GM19328 (cell line): ENCODE data around the gene CITED4.
A peak's percentile ranks its signal among the peaks of the same experiment; 100 is the strongest.

ENCODE experiments used
- ATAC-seq: cut with Tn5 transposase; IDR thresholded peaks from one replicate; pipeline ENCODE4 v1.9.1; 2021; ENCODE audit warnings: mild to moderate bottlenecking, moderate library complexity; ENCODE audit not compliant: unreplicated experiment

The CITED4 gene

DNA sequence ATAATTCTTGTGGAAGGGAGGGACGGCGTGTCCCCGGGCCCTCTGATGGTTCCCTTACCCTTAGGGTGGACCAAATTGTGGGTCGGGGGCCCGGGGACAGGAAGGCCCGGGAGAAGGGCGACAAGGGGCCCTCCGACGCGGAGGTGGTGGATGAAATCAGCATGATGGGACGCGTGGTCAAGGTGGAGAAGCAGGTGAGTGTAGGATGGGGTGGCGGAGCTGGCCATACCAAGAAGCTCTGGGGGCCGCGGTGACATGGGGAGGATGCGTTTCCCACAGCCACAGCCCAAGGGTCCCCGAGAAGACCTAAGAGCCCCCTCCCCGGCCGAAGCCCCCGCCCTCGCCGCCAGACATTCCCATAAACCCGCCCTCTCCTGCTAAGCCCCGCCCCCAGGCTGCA is 24.6 kb downstream of the CITED4 start:
- no peak for ATAC-seq

- no peak for ATAC-seq
Measured at GRCh38 chr1:40836283-40836682, 25.9 kb downstream of the CITED4 start.

DNA sequence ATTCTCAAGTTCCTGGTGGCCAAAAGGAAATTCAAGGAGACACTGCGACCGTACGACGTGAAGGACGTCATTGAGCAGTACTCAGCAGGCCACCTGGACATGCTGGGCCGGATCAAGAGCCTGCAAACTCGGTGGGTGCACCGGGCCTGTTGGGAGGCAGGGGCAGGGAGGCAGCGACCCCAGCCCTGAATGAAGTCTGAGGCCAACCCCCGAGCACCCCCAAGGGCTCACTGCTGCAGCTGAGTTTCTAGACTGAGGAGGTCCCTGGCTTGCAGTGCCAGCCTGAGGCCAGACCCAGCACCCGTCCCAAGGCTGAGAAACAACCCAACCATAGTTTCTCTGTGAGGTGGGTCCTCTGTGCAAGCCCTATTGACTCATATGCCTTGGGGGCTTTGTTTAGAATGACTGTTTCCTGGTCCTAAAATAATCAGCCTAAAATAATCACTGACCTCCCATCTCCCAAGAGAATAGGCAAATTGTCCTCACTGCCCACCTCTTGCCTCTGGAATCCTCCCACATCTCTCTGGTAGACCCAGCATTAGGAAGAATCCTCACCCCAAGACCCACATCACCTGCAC is 27.1 kb downstream of the CITED4 start:
- ATAC-seq: no peak

DNA sequence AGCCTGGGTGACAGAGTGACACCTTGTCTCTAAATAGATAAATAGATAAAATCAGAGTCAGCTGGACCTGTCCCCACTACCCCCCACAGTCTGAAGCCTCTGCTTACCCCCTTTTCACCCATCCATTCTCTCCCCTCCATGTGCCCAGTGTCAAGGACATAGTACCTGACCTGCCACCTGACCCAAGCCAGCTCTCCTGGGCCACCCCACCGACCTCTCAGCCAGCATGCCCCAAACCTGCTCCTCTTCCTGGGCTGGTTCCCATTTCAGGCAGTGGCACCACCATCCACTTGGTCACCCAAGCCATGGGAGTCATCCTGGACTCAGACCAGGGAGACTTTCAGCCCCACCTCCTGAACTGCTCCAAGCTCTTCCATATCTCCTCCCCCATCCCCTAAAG is 28.2 kb downstream of the CITED4 start:
- ATAC-seq: no peak

DNA sequence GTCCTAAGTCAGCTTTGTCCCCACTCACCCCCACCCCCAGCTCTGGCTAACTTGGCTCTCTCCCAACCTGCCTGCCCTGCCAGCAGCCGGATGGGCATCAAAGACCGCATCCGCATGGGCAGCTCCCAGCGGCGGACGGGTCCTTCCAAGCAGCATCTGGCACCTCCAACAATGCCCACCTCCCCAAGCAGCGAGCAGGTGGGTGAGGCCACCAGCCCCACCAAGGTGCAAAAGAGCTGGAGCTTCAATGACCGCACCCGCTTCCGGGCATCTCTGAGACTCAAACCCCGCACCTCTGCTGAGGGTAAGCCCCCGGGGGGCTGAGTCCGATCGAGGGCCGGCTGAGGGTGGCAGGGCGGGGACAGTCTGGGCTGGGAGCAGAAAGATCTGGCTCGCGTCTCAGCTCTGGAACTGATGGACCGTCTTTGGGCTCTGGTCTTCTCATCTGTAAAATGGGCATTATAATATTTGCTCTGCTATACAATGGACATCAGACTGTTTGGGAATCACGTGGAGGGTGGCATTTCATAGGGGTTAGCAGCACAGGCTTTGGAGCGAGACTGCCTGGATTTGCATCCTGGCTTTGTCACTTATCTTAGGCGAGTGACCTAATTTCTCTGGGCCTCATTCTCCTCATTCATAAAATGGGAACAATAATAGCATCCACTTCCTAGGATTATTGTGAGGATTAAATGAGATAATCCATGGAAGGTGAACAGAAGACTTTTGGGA is 31.0 kb downstream of the CITED4 start:
- no peak for ATAC-seq

GRCh38 chr1:40830419-40830943 is 31.7 kb downstream of the CITED4 start:
- ATAC-seq: no peak

DNA sequence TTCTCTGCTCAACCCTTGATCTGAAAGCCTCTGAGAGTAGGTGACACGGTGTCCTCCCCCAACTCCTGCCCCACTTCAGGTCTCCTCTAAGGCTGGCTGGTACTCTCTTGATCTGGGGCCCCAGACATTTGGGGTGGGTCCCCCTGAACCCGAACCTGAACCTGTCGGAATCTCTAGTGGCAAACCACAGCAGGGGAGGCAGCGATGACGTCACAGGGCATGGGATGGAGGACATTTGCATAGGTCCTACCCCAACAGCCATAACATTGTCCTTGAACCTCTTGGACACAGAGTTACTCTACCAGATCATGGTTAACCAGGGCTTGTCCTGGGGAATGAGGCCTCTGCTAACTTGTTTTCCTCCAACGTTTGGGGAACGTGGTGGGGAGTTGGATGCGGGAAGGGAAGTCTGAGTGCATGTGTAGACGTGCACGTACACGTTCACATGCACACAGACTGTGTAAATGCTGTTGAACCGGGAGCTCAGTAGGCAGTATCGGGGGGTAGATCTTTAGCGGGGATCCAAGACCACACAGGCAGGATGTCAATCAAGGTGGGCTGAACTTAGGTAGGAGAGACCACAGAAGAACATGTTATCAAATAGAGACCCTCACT is 32.4 kb downstream of the CITED4 start:
- no peak for ATAC-seq

GRCh38 chr1:40825996-40826395 is 36.2 kb downstream of the CITED4 start:
- ATAC-seq: no peak

GRCh38 chr1:40825435-40825788 is 36.8 kb downstream of the CITED4 start:
- no peak for ATAC-seq

DNA sequence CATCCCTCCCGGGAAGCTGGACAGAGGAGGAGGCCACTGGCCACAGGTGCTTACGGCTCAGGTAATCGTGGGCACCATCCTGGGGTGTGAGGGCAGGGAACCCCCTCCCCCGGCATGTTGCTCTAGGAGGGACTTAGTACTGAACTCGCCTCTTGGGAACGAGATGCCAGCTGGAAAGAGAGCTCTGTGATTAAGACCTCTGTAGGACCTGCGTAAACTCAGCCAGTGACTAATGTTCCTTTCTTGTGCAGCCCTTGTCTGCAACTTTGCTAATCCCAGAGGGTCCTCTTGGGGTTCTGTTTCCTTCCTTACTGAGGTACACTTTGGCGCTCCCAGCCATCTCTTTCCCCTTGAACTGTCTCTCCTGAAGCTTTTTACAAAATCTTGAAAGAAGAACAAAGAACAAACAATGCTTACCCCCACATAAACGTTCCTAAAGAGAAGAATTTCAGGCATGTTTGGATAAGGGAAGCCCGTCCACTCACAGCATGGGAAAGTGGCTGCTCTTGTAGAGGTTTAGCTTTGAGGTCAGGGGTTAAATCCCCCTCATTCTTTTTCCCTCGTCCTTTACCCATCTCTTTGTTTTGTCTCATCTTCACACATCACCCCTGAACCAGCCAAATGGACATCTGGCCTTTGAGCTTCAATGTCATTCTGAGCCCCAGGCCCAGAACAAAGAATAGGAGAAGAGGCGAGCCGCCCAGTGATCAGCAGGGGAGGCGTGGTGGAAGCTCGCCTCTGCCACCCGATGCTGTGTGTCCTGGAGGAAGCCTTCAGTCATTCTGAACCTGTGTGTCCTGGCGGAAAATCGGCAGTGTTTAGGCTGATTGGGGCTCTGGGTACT is 37.4 kb downstream of the CITED4 start:
- ATAC-seq: no peak

DNA sequence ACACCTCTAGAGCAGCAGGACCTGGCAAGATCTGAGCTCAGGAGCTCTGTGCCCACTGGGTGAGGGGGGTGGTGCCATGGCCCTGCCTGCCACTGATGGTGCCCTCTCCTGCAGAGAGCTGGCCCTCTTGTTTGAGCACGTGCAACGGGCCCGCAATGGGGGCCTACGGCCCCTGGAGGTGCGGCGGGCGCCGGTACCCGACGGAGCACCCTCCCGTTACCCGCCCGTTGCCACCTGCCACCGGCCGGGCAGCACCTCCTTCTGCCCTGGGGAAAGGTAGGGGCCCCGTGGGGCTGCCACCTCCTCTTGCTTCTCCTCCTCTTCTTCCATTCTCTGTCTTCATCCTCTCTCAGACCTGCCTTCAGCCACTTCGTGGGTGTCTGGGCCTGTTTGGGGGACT is 38.2 kb downstream of the CITED4 start:
- ATAC-seq: no peak

DNA sequence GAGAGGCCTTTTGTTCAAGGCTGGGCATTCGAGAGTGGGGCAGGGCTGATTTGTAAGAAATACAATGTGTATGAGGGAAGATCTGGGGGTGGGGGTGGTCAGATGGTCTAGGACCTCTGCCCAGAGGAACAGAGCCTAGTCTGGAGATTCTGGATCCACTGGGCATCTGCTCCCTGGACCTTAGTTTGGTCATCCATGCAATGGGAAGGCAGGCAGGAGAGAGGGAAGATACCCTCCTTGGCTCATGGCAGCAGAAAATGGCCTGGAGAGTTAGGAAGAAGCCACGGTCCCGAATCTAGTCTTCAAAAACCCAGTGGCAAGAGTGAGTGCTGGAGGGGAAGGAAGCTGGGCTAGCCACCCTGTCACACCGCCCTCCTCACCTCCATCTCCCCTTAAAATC is 38.8 kb downstream of the CITED4 start:
- ATAC-seq: no peak

- no peak for ATAC-seq
Measured at GRCh38 chr1:40822890-40823289, 39.3 kb downstream of the CITED4 start.

GRCh38 chr1:40820911-40821693 is 41.1 kb downstream of the CITED4 start:
- no peak for ATAC-seq

- ATAC-seq: no peak
Measured at GRCh38 chr1:40820251-40820797, 41.8 kb downstream of the CITED4 start.

- ATAC-seq: no peak
Measured at GRCh38 chr1:40819101-40819500, 43.1 kb downstream of the CITED4 start.

DNA sequence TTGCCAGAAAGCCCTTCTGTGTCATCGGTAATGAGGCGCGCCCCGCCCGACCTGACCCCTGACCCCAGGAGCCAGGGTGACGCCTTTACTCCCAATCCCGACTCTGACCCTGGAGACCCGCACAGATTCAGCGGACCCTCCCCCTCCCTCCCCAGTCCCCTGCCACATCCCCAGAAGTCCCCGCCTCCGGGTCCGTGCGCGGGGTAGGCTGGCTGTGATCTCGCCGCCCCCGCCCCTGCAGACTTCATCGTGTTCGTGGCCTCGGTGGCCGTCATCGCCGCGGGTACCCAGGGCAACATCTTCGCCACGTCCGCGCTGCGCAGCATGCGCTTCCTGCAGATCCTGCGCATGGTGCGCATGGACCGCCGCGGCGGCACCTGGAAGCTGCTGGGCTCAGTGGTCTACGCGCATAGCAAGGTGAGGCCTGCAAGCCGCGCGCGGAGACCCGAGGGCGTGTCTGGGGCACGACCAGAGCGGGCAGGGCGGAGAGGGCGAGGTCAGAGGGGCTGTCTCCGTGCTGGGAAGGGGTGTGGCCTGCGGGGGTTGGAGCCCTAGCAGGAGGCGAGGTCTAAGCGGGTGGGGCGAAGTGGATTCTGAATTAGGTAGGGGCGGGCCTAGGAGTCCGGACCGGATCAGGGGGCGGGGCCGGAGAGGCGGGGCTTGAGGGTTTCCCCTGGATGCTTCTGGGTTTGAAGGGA is 43.8 kb downstream of the CITED4 start:
- ATAC-seq: peak; percentile 64

DNA sequence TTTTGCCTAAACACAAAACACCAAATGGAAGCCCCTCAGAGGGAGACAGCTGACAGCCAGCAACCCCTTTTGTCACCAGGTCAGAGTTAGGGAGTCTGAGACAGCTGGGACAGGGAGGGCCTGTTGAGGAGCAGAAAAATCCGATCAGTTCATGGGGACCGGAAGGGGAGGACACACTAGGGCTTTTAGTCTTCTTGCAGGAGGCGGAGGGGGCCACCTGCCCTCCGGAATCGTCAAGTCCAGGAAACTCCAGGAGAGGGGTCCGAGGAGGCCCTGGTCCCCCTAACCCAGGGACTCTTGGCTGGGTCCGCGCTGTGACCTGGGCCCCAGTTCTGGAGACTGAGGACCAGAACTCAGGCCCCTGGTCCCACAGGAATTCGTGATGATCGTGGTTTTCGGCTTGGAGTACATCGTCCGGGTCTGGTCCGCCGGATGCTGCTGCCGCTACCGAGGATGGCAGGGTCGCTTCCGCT is 44.3 kb downstream of the CITED4 start:
- no peak for ATAC-seq

DNA sequence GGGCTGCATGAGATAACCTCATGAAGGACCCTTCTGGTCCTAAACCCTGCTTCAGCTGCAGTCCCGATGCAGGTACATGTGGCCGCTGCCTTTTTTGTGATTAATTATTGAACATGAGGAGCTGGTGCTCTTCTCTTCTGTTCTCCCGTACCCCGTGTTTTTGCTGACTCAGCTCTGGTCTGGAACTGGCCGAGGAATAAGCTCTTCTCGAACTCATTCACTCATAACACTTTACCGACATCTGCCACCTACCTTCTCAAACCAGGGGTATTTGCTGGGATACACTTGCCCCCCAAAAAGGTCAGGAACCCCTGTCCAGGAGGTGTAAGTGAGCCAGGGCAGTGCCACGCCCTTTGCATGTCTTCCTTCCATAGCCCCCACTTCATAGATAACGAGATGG is 46.7 kb downstream of the CITED4 start:
- no peak for ATAC-seq
